Spleen (tissue), 7 donors: ENCODE data around the gene ART4.

Experiments used
- POLR2A ChIP-seq, 3 donors: fragments of 450-650 bp; IDR thresholded peaks; one replicate each; pipeline ENCODE4 v1.5.1; 2017; ENCODE audit warnings: antibody characterized with exemption in 3 of 3, mild to moderate bottlenecking in 1 of 3
- POLR2AphosphoS5 ChIP-seq, 3 donors: sonication (generic); formaldehyde crosslinking; IDR thresholded peaks; one replicate each; pipeline ENCODE4 v1.5.1; 2017; ENCODE audit warnings: antibody characterized with exemption in 3 of 3
- TF ChIP-seq, protein P1 (sequence below), 11 experiments: fragments of 200-600 bp in 7 of 11; fragments of 450-650 bp in 4 of 11; sonication (generic) in 4 of 11; IDR thresholded peaks in 8 of 11; conservative IDR thresholded peaks in 3 of 11; 1 replicate in 7 of 11; 2 replicates in 4 of 11; pipeline versions ENCODE4 v1.4.0 to v1.8.0; 2016 to 2021; ENCODE audit warnings: antibody characterized with exemption in 11 of 11, inconsistent platforms in 4 of 11, mild to moderate bottlenecking in 1 of 11
- donor health status: DM: no; HTN: no; CAD: no; lungs with moderate emphysema.
- donor health status: DM: no; HTN: no; CAD: no.
- donor health status: DM: no; HTN: no; CAD: no.

DNA sequence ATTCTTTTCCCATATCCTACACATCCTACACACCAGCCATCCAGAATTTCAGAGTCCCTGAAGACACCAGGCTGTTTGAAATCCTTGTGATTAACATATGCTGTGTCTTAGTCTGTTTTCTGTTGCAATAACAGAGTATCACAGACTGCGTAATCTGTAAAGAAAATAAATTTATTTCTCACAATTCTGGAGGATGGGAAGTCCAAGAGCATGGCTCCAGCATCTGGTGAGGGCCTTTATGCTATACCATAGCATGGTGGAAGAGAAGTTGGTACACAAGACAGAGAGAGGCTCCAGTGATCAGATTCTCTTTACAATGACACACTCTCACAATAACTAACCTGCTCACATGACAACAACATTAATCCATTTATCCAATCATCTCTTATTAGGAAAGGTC is 4.1 kb downstream of the ART4 start:
- TF ChIP-seq, protein P1, sequence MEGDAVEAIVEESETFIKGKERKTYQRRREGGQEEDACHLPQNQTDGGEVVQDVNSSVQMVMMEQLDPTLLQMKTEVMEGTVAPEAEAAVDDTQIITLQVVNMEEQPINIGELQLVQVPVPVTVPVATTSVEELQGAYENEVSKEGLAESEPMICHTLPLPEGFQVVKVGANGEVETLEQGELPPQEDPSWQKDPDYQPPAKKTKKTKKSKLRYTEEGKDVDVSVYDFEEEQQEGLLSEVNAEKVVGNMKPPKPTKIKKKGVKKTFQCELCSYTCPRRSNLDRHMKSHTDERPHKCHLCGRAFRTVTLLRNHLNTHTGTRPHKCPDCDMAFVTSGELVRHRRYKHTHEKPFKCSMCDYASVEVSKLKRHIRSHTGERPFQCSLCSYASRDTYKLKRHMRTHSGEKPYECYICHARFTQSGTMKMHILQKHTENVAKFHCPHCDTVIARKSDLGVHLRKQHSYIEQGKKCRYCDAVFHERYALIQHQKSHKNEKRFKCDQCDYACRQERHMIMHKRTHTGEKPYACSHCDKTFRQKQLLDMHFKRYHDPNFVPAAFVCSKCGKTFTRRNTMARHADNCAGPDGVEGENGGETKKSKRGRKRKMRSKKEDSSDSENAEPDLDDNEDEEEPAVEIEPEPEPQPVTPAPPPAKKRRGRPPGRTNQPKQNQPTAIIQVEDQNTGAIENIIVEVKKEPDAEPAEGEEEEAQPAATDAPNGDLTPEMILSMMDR (IDR thresholded peaks at IDR 0.05 in 8 of 11, conservative IDR thresholded peaks at IDR 0.05 in 3 of 11) = no peak
- no peak for TF ChIP-seq POLR2A (IDR thresholded peaks at IDR 0.05)
- TF ChIP-seq POLR2AphosphoS5 (IDR thresholded peaks at IDR 0.05) = no peak
